Lower leg skin (tissue), 4 donors: Measurements from ENCODE around the gene PAEP. TPM values are rescaled to one million over a fixed set of nuclear protein-coding genes. Genes with fewer than 3 reads are reported as not detected.
A peak's percentile ranks its signal among the peaks of the same experiment; 100 is the strongest.

Experiments
- DNase-seq, 2 donors: peaks; one replicate each; pipeline ENCODE4 v3.0.0-alpha.2; 2019; ENCODE audit warnings: low spot score in 2 of 2
- H3K4me3 ChIP-seq: fragments of 200-600 bp; sonication (generic); 2 replicates; pipeline ENCODE4 v1.5.1; 2017; ENCODE audit warnings: mild to moderate bottlenecking, low read depth; ENCODE audit not compliant: poor library complexity, severe bottlenecking
- POLR2A ChIP-seq, 2 donors: fragments of 450-650 bp; IDR thresholded peaks; one replicate each; pipeline ENCODE4 v1.6.1; 2016 to 2017; ENCODE audit warnings: antibody characterized with exemption in 2 of 2, mild to moderate bottlenecking in 1 of 2, moderate library complexity in 1 of 2
- WGBS, 2 donors: methylation state at CpG; one replicate each; pipeline ENCODE4 v1.1.5; 2018; 5-methylcytosine and 5-hydroxymethylcytosine counted together
- intact Hi-C: fragments of 100-400 bp; cut with DNase I; formaldehyde crosslinking; loops from one replicate; pipeline ENCODE4 v1.15.0; 2023; ENCODE audit warnings: low total_unique reads
- total RNA-seq, 4 donors: library from RNA; depleted of rRNA; stranded (reverse); fragments of >200 nt; gene quantifications; one replicate each; pipeline ENCODE4 v1.1.0, GENCODE V29; 2016

Gene PAEP
- total RNA-seq, 4 donors from 2014 or later = 0.71 to 2.7 (median 0.89) TPM; not detected in 1

DNA sequence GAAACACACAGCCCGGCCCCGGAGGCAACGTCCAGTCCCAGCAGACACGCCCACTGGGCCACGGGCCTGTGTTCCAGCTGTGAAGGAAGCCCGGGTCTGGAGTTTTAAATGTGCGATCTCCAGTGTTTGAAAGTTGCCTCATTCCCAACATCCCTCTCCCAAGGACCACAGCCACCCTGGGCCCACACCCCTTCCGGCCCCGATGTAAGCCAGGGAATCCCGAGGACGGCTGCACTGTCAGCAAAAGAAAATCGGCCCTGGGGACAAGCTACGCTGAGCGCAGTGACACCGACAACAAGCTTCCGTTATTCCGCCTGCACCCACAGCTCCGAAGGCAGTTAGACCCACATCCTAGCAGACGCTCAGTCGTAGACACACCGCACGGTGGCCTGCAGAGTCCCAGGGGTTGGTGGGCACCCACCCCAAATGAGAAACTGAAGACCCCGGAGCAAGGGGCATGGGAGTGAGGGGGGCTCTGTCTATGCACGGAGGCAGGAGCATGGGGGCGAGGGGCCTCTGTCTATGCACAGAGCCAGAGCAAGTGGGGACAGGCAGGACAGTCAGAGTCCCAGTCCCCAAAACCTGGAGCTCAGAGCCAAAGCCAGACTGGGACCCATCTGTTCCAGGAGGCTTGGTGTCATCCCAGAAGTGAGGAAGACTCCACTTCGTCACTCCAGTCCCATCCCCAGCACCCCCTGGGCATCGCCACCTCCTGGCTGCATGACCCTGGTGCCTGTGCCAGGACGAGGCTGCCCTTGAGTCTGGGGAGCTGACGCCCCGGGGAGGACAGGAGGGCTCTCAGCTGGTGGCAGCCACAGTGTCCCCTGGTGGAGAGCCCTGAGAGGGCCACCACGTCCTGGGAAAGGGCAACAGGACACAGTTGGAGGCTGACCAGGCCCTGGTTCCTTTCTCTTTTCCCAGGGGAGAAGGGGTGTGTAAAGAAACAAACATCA is 54.4 kb downstream of the PAEP start:
- peak in 1 of 2 donors; percentile 75 for DNase-seq
- WGBS, 2 donors = 53 to 59% methylated on average over 29 to 30 of the region's 31 CpGs
- no peak overlapping the region for H3K4me3 ChIP-seq
- intact Hi-C loops = no loop called here
- no peak for TF ChIP-seq POLR2A (IDR thresholded peaks at IDR 0.05)

Other genes with a start within 250 kb of the PAEP start
- 10 to 100 TPM in 1 of 4 donors, 1 to 10 TPM in 3; 8.4 to 11.5 (median 9.2) TPM for gene PPP1R26, start 82.0 kb upstream of the PAEP start, total RNA-seq
- gene MRPS2, start 61.1 kb upstream of the PAEP start, total RNA-seq = 10 to 100 TPM; 41.3 to 61.6 (median 49.7) TPM
- gene LCN1, start 40.3 kb upstream of the PAEP start, total RNA-seq = not detected
- 1 to 10 TPM in 2 of 4 donors, not detected in 2; 4.7 to 6.6 TPM for gene OBP2A, start 15.6 kb upstream of the PAEP start, total RNA-seq
- gene GLT6D1, start 77.8 kb downstream of the PAEP start, total RNA-seq = not detected
- not detected for gene LCN9, start 101.6 kb downstream of the PAEP start, total RNA-seq
- gene SOHLH1, start 137.7 kb downstream of the PAEP start, total RNA-seq = under 1 TPM in 1 of 4 donors, not detected in 3; 0.71 TPM
- under 1 TPM in 1 of 4 donors, not detected in 3; 0.10 TPM for gene KCNT1, start 140.4 kb downstream of the PAEP start, total RNA-seq